ENCODE results near the gene DMTF1.
"Not testable (repeated sequence)": the region's sequence is repeated elsewhere in the genome, so short reads cannot be mapped to it uniquely, and the experiment has no call there.

Gene DMTF1

DNA sequence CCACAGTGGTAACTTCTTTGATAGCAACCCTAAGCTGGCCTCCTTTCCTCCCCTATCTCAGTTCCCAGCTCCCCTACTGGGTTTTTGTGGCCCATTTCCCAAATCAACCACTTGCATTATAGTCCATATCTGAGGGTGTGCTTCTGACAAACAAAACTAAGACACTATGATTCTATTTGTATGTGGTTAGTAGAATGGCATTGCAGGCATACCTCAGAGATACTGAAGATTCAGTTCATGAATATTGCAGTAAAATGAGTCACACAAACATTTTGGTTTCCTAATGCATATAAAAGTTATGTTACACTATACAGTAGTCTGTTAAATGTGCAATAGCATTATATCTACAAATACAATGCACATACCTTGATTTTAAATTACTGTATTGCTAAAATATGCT is 82.7 kb downstream of the DMTF1 start:
- DNase-seq, result no peak

DNA sequence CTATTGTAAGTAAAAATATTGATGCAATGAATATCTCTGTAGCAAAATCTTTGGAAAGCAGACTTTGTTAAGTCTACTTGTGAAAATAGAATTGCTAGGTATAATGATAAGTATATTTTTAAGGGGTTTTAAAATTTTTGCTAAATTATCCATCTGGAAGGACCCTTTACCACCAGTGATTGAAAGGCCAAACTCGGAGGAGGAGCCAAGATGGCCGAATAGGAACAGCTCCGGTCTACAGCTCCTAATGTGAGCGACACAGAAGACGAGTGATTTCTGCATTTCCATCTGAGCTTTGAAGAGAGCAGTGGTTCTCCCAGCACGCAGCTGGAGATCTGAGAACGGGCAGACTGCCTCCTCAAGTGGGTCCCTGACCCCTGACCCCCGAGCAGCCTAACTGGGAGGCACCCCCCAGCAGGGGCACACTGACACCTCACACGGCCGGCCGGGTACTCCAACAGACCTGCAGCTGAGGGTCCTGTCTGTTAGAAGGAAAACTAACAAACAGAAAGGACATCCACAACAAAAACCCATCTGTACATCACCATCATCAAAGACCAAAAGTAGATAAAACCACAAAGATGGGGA is 86.3 kb downstream of the DMTF1 start:
- DNase-seq, result not testable (repeated sequence)

DNA sequence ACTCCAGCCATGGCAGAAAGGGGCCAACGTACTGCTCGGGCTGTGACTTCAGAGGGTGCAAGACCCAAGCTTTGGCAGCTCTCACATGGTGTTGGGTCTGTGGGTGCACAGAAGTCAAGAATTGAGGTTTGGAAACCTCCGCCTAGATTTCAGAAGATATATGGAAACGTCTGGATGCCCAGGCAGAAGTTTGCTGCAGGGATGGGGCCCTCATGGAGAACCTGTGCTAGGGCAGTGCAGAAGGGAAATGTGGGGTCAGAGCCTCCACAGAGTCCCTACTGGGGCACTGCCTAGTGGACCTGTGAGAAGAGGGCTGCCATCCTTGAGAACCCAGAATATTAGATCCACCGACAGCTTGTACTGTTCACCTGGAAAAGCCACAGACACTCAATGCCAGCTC is 93.4 kb downstream of the DMTF1 start:
- DNase-seq, result not testable (repeated sequence)

Data from activated naive CD4-positive, alpha-beta T cell (primary cell).